ENCODE data around the gene HDAC9.

- TF ChIP-seq EZH2 (IDR thresholded peaks at IDR 0.05) (no peak), POLR2AphosphoS5 (IDR thresholded peaks at IDR 0.05; ENCODE audit: borderline replicate concordance, low read depth, low read length) (no peak)
Measured at GRCh38 chr7:18555968-18556367, 60.4 kb downstream of the HDAC9 start.

Data from SK-N-MC (cell line).